Astrocyte (in vitro differentiated cells and primary cell): ENCODE measurements around the gene ADCY5. TPM values are rescaled to one million over a fixed set of nuclear protein-coding genes. Genes with fewer than 3 reads are reported as not detected.

Experiments used
- DNase-seq: peaks from one replicate; pipeline ENCODE4 v3.0.0-alpha.2; 2010; ENCODE audit warnings: low read depth
- FAIRE-seq: peaks from 2 replicates; lab custom pipeline; 2011; peaks lifted over from hg19 to GRCh38; lab: Jason Lieb, UNC
- H2AFZ ChIP-seq: 2 replicates; pipeline ENCODE4 v1.6.0; 2012; ENCODE audit warnings: low read depth, low read length, inconsistent platforms
- H3K27ac ChIP-seq: 2 replicates; pipeline ENCODE4 v1.5.1; 2011; ENCODE audit warnings: low read depth, low read length, inconsistent platforms
- H3K27me3 ChIP-seq: 2 replicates; pipeline ENCODE4 v1.6.0; 2011; ENCODE audit warnings: low read length, inconsistent platforms; ENCODE audit not compliant: insufficient read depth
- H3K36me3 ChIP-seq: 2 replicates; pipeline ENCODE4 v1.5.1; 2011; ENCODE audit warnings: low read length, inconsistent platforms; ENCODE audit not compliant: insufficient read depth
- H3K4me1 ChIP-seq: 2 replicates; pipeline ENCODE4 v1.5.1; 2011; ENCODE audit warnings: low read length, inconsistent platforms; ENCODE audit not compliant: insufficient read depth
- H3K4me2 ChIP-seq: 2 replicates; pipeline ENCODE4 v1.6.0; 2012; ENCODE audit warnings: low read length, inconsistent platforms
- H3K4me3 ChIP-seq: 2 replicates; pipeline ENCODE4 v1.5.1; 2011; ENCODE audit warnings: low read depth, mild to moderate bottlenecking, low read length, inconsistent platforms; ENCODE audit not compliant: insufficient read depth
- H3K79me2 ChIP-seq: 2 replicates; pipeline ENCODE4 v1.6.0; 2012; ENCODE audit warnings: mild to moderate bottlenecking, low read length, inconsistent platforms; ENCODE audit not compliant: insufficient read depth
- H3K9ac ChIP-seq: 2 replicates; pipeline ENCODE4 v1.6.0; 2012; ENCODE audit warnings: mild to moderate bottlenecking, low read length, inconsistent platforms
- H3K9me3 ChIP-seq: 2 replicates; pipeline ENCODE4 v1.5.1; 2012; ENCODE audit warnings: low read depth, mild to moderate bottlenecking, low read length, inconsistent platforms; ENCODE audit not compliant: insufficient read depth
- H4K20me1 ChIP-seq: 2 replicates; pipeline ENCODE4 v1.6.0; 2012; ENCODE audit warnings: low read length, inconsistent platforms; ENCODE audit not compliant: insufficient read depth
- H3K27ac Mint-ChIP-seq: one replicate; pipeline ENCODE4 v1.8.0; 2021; ENCODE audit warnings: mild to moderate bottlenecking, mixed read lengths; ENCODE audit not compliant: unreplicated experiment
- H3K27me3 Mint-ChIP-seq: one replicate; pipeline ENCODE4 v1.8.0; 2021; ENCODE audit warnings: low read depth, mixed read lengths; ENCODE audit not compliant: unreplicated experiment
- H3K36me3 Mint-ChIP-seq: one replicate; pipeline ENCODE4 v1.8.0; 2021; ENCODE audit warnings: low read depth, mixed read lengths; ENCODE audit not compliant: unreplicated experiment
- H3K4me1 Mint-ChIP-seq: one replicate; pipeline ENCODE4 v1.8.0; 2021; ENCODE audit warnings: low read depth, mixed read lengths; ENCODE audit not compliant: unreplicated experiment
- H3K4me3 Mint-ChIP-seq: one replicate; pipeline ENCODE4 v1.8.0; 2021; ENCODE audit warnings: mild to moderate bottlenecking, moderate library complexity, mixed read lengths; ENCODE audit not compliant: unreplicated experiment
- H3K9me3 Mint-ChIP-seq: one replicate; pipeline ENCODE4 v1.8.0; 2021; ENCODE audit warnings: mild to moderate bottlenecking, mixed read lengths; ENCODE audit not compliant: unreplicated experiment
- EZH2 ChIP-seq: IDR thresholded peaks from 2 replicates; pipeline ENCODE4 v1.6.1; 2012; ENCODE audit warnings: mild to moderate bottlenecking, low read length, inconsistent platforms; ENCODE audit not compliant: insufficient read depth
- total RNA-seq: library from RNA; stranded (reverse); gene quantifications from 2 replicates; pipeline ENCODE4 v1.2.1, GENCODE V29; 2021
- TF ChIP-seq, protein P1 (sequence below): IDR thresholded peaks from 2 replicates; pipeline ENCODE4 v1.5.1; 2011; ENCODE audit warnings: low read depth, mild to moderate bottlenecking, inconsistent platforms, low read length, moderate library complexity; ENCODE audit not compliant: insufficient read depth

Gene ADCY5
- total RNA-seq, 1 donor from 2014 or later, result 1.2 TPM

- Mint-ChIP-seq H3K27ac (no peak overlapping the region), H3K4me3 (no peak overlapping the region), H3K27me3 (peaks cover 53% of the 10 kb centered on the region), H3K9me3 (peaks cover 7% of the 10 kb centered on the region), H3K4me1 (peaks cover 13% of the 10 kb centered on the region), H3K36me3 (peaks cover 5% of the 10 kb centered on the region)
- H3K27me3 ChIP-seq, result peaks cover 10% of the 10 kb centered on the region
- H3K36me3 ChIP-seq, result no peaks in the 10 kb centered on the region
- H3K4me2 ChIP-seq, result no peak overlapping the region
- H3K27ac ChIP-seq, result no peak overlapping the region
- FAIRE-seq, result no peak
- H3K9ac ChIP-seq, result no peak overlapping the region
- no peaks in the 10 kb centered on the region for H3K4me1 ChIP-seq
- no peaks in the 10 kb centered on the region for H3K9me3 ChIP-seq
- TF ChIP-seq EZH2, result no peak
- TF ChIP-seq, protein P1, sequence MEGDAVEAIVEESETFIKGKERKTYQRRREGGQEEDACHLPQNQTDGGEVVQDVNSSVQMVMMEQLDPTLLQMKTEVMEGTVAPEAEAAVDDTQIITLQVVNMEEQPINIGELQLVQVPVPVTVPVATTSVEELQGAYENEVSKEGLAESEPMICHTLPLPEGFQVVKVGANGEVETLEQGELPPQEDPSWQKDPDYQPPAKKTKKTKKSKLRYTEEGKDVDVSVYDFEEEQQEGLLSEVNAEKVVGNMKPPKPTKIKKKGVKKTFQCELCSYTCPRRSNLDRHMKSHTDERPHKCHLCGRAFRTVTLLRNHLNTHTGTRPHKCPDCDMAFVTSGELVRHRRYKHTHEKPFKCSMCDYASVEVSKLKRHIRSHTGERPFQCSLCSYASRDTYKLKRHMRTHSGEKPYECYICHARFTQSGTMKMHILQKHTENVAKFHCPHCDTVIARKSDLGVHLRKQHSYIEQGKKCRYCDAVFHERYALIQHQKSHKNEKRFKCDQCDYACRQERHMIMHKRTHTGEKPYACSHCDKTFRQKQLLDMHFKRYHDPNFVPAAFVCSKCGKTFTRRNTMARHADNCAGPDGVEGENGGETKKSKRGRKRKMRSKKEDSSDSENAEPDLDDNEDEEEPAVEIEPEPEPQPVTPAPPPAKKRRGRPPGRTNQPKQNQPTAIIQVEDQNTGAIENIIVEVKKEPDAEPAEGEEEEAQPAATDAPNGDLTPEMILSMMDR, result no peak
- no peak overlapping the region for H3K4me3 ChIP-seq
- no peaks in the 10 kb centered on the region for H3K79me2 ChIP-seq
- no peaks in the 10 kb centered on the region for H4K20me1 ChIP-seq
- no peak for DNase-seq
- no peak overlapping the region for H2AFZ ChIP-seq
Measured at GRCh38 chr3:123420416-123420968, 28.4 kb downstream of the ADCY5 start.

- no peak for FAIRE-seq
- H3K27me3 Mint-ChIP-seq, result peaks cover 50% of the 10 kb centered on the region
- peaks cover 13% of the 10 kb centered on the region for H3K4me1 Mint-ChIP-seq
Measured at GRCh38 chr3:123419850-123420297, 29.0 kb downstream of the ADCY5 start.

More at GRCh38 chr3:123419850-123420297, 29.0 kb downstream of the ADCY5 start:
- peaks cover 10% of the 10 kb centered on the region for H3K27me3 ChIP-seq
- TF ChIP-seq EZH2, result no peak
- TF ChIP-seq, protein P1, result no peak
- no peaks in the 10 kb centered on the region for H3K36me3 ChIP-seq
- H3K27ac ChIP-seq, result no peak overlapping the region
- H3K4me3 ChIP-seq, result no peak overlapping the region
- no peak overlapping the region for H3K27ac Mint-ChIP-seq
- H3K36me3 Mint-ChIP-seq, result peaks cover 3% of the 10 kb centered on the region
- no peak overlapping the region for H3K9ac ChIP-seq
- H3K79me2 ChIP-seq, result no peaks in the 10 kb centered on the region
- no peak overlapping the region for H2AFZ ChIP-seq
- DNase-seq, result no peak
- H3K4me3 Mint-ChIP-seq, result no peak overlapping the region
- no peak overlapping the region for H3K4me2 ChIP-seq
- peaks cover 7% of the 10 kb centered on the region for H3K9me3 Mint-ChIP-seq
- H3K9me3 ChIP-seq, result no peaks in the 10 kb centered on the region
- no peaks in the 10 kb centered on the region for H4K20me1 ChIP-seq
- H3K4me1 ChIP-seq, result no peaks in the 10 kb centered on the region
